ENCODE results near the gene NOSTRIN.

NOSTRIN gene

GRCh38 chr2:168794968-168795367 is 7.5 kb upstream of the NOSTRIN start:
- no peak overlapping the region for H3K27ac ChIP-seq (ENCODE audit: low read depth, low read length)
- H3K9ac ChIP-seq (ENCODE audit: low read length) = no peak overlapping the region
- no peak overlapping the region for H3K4me3 ChIP-seq (ENCODE audit: low read length)
- no peaks in the 10 kb centered on the region for H3K36me3 ChIP-seq (ENCODE audit: control insufficient read depth, insufficient read depth, low read length)
- H3K27me3 ChIP-seq (ENCODE audit: control insufficient read depth, insufficient read depth, low read length) = no peaks in the 10 kb centered on the region
- no peaks in the 10 kb centered on the region for H3K4me1 ChIP-seq (ENCODE audit: control insufficient read depth, insufficient read depth, low read length)

- H3K27me3 ChIP-seq (ENCODE audit: control insufficient read depth, insufficient read depth, low read length) = no peaks in the 10 kb centered on the region
- H3K27ac ChIP-seq (ENCODE audit: low read depth, low read length) = no peak overlapping the region
- no peak overlapping the region for H3K4me3 ChIP-seq (ENCODE audit: low read length)
- no peaks in the 10 kb centered on the region for H3K36me3 ChIP-seq (ENCODE audit: control insufficient read depth, insufficient read depth, low read length)
- no peak overlapping the region for H3K9ac ChIP-seq (ENCODE audit: low read length)
- no peaks in the 10 kb centered on the region for H3K4me1 ChIP-seq (ENCODE audit: control insufficient read depth, insufficient read depth, low read length)
Measured at GRCh38 chr2:168796090-168796577, 6.3 kb upstream of the NOSTRIN start.

- no peak overlapping the region for H3K9ac ChIP-seq (ENCODE audit: low read length)
- H3K27ac ChIP-seq (ENCODE audit: low read depth, low read length) = no peak overlapping the region
- no peaks in the 10 kb centered on the region for H3K27me3 ChIP-seq (ENCODE audit: control insufficient read depth, insufficient read depth, low read length)
- H3K4me1 ChIP-seq (ENCODE audit: control insufficient read depth, insufficient read depth, low read length) = no peaks in the 10 kb centered on the region
- no peak overlapping the region for H3K4me3 ChIP-seq (ENCODE audit: low read length)
- H3K36me3 ChIP-seq (ENCODE audit: control insufficient read depth, insufficient read depth, low read length) = no peaks in the 10 kb centered on the region
Measured at GRCh38 chr2:168796583-168797285, 5.7 kb upstream of the NOSTRIN start.

- Histone ChIP-seq H3K9ac (ENCODE audit: low read length) (no peak overlapping the region), H3K4me3 (ENCODE audit: low read length) (no peak overlapping the region), H3K4me1 (ENCODE audit: control insufficient read depth, insufficient read depth, low read length) (no peaks in the 10 kb centered on the region), H3K27ac (ENCODE audit: low read depth, low read length) (no peak overlapping the region), H3K27me3 (ENCODE audit: control insufficient read depth, insufficient read depth, low read length) (no peaks in the 10 kb centered on the region), H3K36me3 (ENCODE audit: control insufficient read depth, insufficient read depth, low read length) (no peaks in the 10 kb centered on the region)
Measured at GRCh38 chr2:168797286-168797655, 5.2 kb upstream of the NOSTRIN start.

- Histone ChIP-seq H3K36me3 (ENCODE audit: control insufficient read depth, insufficient read depth, low read length) (no peaks in the 10 kb centered on the region), H3K9ac (ENCODE audit: low read length) (no peak overlapping the region), H3K4me3 (ENCODE audit: low read length) (no peak overlapping the region), H3K4me1 (ENCODE audit: control insufficient read depth, insufficient read depth, low read length) (no peaks in the 10 kb centered on the region), H3K27me3 (ENCODE audit: control insufficient read depth, insufficient read depth, low read length) (no peaks in the 10 kb centered on the region), H3K27ac (ENCODE audit: low read depth, low read length) (no peak overlapping the region)
Measured at GRCh38 chr2:168798076-168798887, 4.2 kb upstream of the NOSTRIN start.

- H3K36me3 ChIP-seq (ENCODE audit: control insufficient read depth, insufficient read depth, low read length) = no peaks in the 10 kb centered on the region
- no peak overlapping the region for H3K9ac ChIP-seq (ENCODE audit: low read length)
- no peaks in the 10 kb centered on the region for H3K27me3 ChIP-seq (ENCODE audit: control insufficient read depth, insufficient read depth, low read length)
- H3K4me3 ChIP-seq (ENCODE audit: low read length) = no peak overlapping the region
- H3K4me1 ChIP-seq (ENCODE audit: control insufficient read depth, insufficient read depth, low read length) = no peaks in the 10 kb centered on the region
- H3K27ac ChIP-seq (ENCODE audit: low read depth, low read length) = no peak overlapping the region
Measured at GRCh38 chr2:168798888-168799410, 3.5 kb upstream of the NOSTRIN start.

GRCh38 chr2:168801471-168801870 is 966 bp upstream of the NOSTRIN start:
- Histone ChIP-seq H3K27ac (ENCODE audit: low read depth, low read length) (no peak overlapping the region), H3K4me1 (ENCODE audit: control insufficient read depth, insufficient read depth, low read length) (no peaks in the 10 kb centered on the region), H3K4me3 (ENCODE audit: low read length) (no peak overlapping the region), H3K9ac (ENCODE audit: low read length) (no peak overlapping the region), H3K36me3 (ENCODE audit: control insufficient read depth, insufficient read depth, low read length) (no peaks in the 10 kb centered on the region), H3K27me3 (ENCODE audit: control insufficient read depth, insufficient read depth, low read length) (no peaks in the 10 kb centered on the region)

GRCh38 chr2:168802859-168803725 is 655 bp downstream of the NOSTRIN start:
- peak overlapping the region; percentile 38 for H3K4me3 ChIP-seq (ENCODE audit: low read length)
- peak overlapping the region; percentile 10 for H3K27ac ChIP-seq (ENCODE audit: low read depth, low read length)

GRCh38 chr2:168804214-168804613 is 1.8 kb downstream of the NOSTRIN start:
- Histone ChIP-seq H3K27ac (ENCODE audit: low read depth, low read length) (no peak overlapping the region), H3K9ac (ENCODE audit: low read length) (no peak overlapping the region), H3K4me1 (ENCODE audit: control insufficient read depth, insufficient read depth, low read length) (no peaks in the 10 kb centered on the region), H3K36me3 (ENCODE audit: control insufficient read depth, insufficient read depth, low read length) (no peaks in the 10 kb centered on the region), H3K4me3 (ENCODE audit: low read length) (no peak overlapping the region), H3K27me3 (ENCODE audit: control insufficient read depth, insufficient read depth, low read length) (no peaks in the 10 kb centered on the region)

More at GRCh38 chr2:168802859-168803725, 655 bp downstream of the NOSTRIN start:
- no peaks in the 10 kb centered on the region for H3K27me3 ChIP-seq (ENCODE audit: control insufficient read depth, insufficient read depth, low read length)
- no peak overlapping the region for H3K9ac ChIP-seq (ENCODE audit: low read length)
- H3K4me1 ChIP-seq (ENCODE audit: control insufficient read depth, insufficient read depth, low read length) = no peaks in the 10 kb centered on the region
- H3K36me3 ChIP-seq (ENCODE audit: control insufficient read depth, insufficient read depth, low read length) = no peaks in the 10 kb centered on the region

- no peaks in the 10 kb centered on the region for H3K36me3 ChIP-seq (ENCODE audit: control insufficient read depth, insufficient read depth, low read length)
- H3K9ac ChIP-seq (ENCODE audit: low read length) = no peak overlapping the region
- no peak overlapping the region for H3K4me3 ChIP-seq (ENCODE audit: low read length)
- H3K27me3 ChIP-seq (ENCODE audit: control insufficient read depth, insufficient read depth, low read length) = no peaks in the 10 kb centered on the region
- H3K27ac ChIP-seq (ENCODE audit: low read depth, low read length) = no peak overlapping the region
- no peaks in the 10 kb centered on the region for H3K4me1 ChIP-seq (ENCODE audit: control insufficient read depth, insufficient read depth, low read length)
Measured at GRCh38 chr2:168805615-168806014, 3.2 kb downstream of the NOSTRIN start.

GRCh38 chr2:168809537-168809936 is 7.1 kb downstream of the NOSTRIN start:
- H3K36me3 ChIP-seq (ENCODE audit: control insufficient read depth, insufficient read depth, low read length) = no peaks in the 10 kb centered on the region
- H3K27ac ChIP-seq (ENCODE audit: low read depth, low read length) = no peak overlapping the region
- H3K4me1 ChIP-seq (ENCODE audit: control insufficient read depth, insufficient read depth, low read length) = no peaks in the 10 kb centered on the region
- H3K4me3 ChIP-seq (ENCODE audit: low read length) = no peak overlapping the region
- no peaks in the 10 kb centered on the region for H3K27me3 ChIP-seq (ENCODE audit: control insufficient read depth, insufficient read depth, low read length)
- no peak overlapping the region for H3K9ac ChIP-seq (ENCODE audit: low read length)

- Histone ChIP-seq H3K27me3 (ENCODE audit: control insufficient read depth, insufficient read depth, low read length) (no peaks in the 10 kb centered on the region), H3K27ac (ENCODE audit: low read depth, low read length) (no peak overlapping the region), H3K36me3 (ENCODE audit: control insufficient read depth, insufficient read depth, low read length) (no peaks in the 10 kb centered on the region), H3K9ac (ENCODE audit: low read length) (no peak overlapping the region), H3K4me1 (ENCODE audit: control insufficient read depth, insufficient read depth, low read length) (no peaks in the 10 kb centered on the region), H3K4me3 (ENCODE audit: low read length) (no peak overlapping the region)
Measured at GRCh38 chr2:168810235-168810634, 7.8 kb downstream of the NOSTRIN start.
